NCI-H1436 (cell line): Measurements from ENCODE around the gene ARL3.
"Not testable (repeated sequence)": the region's sequence is repeated elsewhere in the genome, so short reads cannot be mapped to it uniquely, and the experiment has no call there.

Source experiments
- DNase-seq: peaks from one replicate; lab custom pipeline; 2025; lab: John Stamatoyannopoulos, UW

The ARL3 gene

DNA sequence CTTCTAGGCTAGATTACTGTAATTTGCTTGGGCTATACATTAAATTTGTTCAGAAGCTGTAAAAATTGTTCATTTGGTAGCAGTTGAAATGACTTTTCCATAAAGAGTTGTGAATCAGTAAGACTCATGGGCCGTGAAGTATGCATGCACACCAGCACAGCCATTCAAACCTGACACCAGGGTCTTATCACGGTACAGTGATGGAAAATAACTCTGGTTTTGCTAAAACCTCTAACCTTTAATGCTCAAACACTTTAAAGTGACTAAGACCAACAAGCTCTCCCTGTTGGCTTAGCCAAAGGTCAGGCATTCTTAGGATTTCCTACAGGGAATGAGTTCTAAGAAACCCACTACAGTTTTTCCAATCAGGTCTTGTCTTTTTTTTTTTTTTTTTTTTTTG lies 11.5 kb downstream of the ARL3 start:
- DNase-seq = no peak

GRCh38 chr10:102701796-102702195 lies 12.4 kb downstream of the ARL3 start:
- no peak for DNase-seq

DNA sequence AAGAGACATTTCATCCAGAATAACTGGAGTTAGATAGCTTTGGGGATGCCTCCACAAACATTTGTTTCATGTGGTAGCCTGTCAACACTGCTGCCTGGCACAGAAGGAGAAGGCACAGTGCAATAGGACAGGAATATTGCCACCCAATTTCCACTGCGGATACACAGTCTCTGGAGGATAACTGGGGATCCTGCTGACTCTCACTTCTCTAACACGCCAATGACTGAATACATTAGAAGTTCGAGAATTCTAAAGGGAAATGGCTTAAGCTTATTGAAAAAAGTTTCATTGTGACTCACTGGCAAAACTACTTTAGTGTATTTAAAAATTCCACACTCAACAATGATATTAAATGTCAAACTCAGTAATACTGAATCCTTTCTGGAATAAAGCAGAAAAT lies 12.9 kb downstream of the ARL3 start:
- DNase-seq = no peak

DNA sequence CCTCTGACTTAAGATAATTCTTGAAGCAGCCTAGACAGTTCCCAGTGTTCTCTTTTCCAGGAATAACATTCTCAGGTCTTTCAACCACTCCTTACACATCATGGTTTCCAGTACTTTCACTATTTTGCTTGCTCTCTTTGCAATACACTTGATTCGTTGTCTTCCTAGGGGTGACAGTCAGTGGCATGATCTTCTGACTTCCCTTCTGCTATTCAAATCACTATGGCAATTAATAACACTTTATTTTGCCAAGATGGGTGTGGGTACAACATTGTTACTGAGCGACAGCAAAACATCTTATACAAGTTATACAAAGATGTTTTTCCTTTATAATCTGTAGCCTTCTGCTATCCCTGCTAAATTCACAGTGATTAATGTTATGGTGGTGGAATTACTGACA lies 15.3 kb downstream of the ARL3 start:
- DNase-seq = no peak

GRCh38 chr10:102696736-102697135 lies 17.5 kb downstream of the ARL3 start:
- no peak for DNase-seq

- not testable (repeated sequence) for DNase-seq
Observed at GRCh38 chr10:102695401-102695800, 18.8 kb downstream of the ARL3 start.

- DNase-seq = peak; percentile 44
Observed at GRCh38 chr10:102691285-102692066, 22.7 kb downstream of the ARL3 start.

DNA sequence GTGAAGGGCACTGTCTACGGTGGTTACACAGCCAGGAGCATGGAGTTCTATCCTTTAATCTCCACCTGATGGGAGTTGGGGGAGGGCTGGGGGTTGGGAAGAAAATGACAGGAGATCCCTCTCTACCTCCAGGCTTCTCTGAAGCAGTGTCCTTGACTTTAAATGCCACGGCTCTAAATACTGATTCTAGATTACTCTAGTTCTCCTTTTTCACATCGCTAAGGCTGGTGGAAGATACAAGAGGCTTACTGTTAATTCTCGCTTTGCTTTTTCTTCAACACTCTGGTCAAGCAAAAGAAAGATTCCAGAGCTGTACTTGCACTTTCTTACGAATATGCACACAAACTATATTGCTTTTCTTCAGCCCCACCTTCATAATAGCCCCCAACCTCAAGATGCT lies 30.5 kb downstream of the ARL3 start:
- DNase-seq = no peak

- DNase-seq = no peak
Observed at GRCh38 chr10:102682981-102683380, 31.2 kb downstream of the ARL3 start.

DNA sequence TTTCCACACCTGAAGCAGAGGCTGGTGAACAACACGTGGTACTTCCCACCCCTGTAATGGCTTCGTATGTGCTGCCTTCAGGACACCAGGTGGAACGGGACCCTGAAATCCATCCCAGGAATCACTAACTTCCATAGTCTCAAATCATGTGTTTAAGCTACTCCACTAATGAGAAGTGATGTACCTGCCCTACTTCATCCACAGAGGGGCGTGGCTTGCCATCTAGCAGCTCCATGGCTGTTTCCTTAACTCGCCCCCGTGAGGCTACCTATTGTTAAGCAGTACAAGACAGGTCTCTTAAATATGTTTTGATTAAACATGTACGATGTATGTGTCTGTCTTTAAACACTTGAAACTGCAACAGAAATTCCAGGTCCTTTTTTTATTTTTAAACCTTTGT lies 31.8 kb downstream of the ARL3 start:
- no peak for DNase-seq

GRCh38 chr10:102681696-102682095 lies 32.5 kb downstream of the ARL3 start:
- DNase-seq = no peak

DNA sequence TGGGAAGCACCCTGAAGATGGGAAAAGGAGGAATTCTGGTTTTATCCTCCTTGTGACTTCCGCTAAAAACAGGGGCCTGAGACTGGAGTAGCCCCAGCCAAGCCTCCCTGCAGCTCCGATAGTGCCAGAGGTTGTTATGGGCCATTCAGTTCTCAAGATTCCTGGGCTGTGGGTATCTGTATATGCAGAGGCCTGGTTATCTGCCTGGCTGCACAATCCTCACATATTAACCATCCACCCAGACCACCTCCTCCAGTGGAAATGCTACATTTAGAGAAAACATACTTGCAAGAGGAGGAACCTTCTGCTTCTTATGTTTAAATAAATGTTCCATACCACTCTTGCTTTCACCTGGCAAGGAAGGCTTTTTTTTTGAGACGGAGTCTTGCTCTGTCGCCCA lies 34.6 kb downstream of the ARL3 start:
- no peak for DNase-seq

DNA sequence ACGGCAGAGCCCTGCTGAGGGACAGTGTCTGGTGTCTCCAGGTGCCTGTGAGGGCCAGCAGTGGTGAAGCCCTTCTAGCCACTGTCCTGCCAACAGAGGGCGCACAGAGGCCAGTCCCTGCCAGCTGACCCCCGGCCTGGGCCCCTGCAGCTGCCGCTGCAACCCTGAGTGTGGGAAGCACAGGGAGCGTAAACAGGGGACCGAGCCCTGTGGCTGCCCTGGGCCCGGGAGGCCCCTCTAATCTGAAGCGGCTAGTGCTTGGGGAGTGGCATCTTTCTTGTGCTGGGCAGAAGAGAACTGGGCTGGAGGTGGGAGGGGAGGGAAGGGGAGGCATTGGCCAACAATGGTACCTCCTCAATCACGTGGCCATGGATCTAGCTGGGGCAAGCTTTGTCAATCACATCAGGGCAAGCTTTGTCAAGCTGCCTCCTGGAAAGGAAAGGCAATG lies 35.3 kb downstream of the ARL3 start:
- peak; percentile 46 for DNase-seq

DNA sequence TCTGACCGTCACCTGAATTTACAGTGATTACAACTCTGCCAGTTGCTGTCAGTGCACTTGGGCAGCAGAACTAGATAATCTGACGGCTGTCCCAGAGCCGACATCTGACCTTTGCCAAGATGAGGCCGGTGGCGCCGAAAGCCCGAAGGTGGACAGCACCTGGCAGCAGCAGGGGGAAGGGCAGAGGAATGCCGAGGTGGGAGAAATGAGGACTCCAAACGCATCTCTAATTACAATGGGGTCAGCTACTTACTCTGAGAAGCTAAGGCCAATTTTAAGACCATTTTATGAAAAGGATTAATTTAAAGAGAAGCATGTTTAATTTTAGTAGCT lies 36.2 kb downstream of the ARL3 start:
- DNase-seq = no peak

- no peak for DNase-seq
Observed at GRCh38 chr10:102677331-102678067, 36.7 kb downstream of the ARL3 start.

DNA sequence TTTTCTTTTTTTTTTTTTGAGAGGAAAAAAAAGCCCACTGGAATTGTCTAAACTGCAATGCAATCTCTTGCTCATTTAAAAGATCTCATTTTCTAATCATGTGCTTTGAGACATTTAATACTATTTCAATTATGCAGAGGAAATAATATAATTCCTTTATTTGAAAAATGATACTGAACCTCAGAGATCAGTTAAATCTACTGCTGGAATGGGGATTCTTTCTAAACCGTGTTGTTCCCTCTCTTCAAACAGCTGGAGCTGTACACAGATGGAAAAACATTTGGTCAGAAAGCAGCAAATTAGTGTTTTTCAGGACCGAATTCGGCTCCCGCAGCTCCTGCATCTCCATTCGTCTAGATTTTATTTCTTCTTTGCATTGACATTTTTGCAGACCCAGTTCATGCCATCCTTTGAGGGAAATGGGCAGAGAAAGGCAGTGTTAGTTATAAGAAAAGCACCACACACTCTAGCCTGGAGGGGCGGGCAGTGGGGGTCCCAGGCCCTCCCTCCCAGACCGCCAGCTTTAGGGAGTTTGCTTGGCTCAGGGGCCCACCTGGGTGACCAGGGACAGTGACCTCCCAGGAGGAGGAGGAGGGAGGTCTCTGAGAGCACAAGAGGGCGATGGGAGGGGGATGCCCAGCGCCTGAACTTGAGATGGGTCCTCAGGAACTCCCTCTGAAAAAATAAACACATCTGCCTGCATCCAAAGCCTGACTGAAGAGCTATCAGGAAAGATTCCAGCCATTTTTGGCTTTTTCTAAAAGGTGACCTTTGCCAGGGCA lies 37.5 kb downstream of the ARL3 start:
- DNase-seq = no peak

DNA sequence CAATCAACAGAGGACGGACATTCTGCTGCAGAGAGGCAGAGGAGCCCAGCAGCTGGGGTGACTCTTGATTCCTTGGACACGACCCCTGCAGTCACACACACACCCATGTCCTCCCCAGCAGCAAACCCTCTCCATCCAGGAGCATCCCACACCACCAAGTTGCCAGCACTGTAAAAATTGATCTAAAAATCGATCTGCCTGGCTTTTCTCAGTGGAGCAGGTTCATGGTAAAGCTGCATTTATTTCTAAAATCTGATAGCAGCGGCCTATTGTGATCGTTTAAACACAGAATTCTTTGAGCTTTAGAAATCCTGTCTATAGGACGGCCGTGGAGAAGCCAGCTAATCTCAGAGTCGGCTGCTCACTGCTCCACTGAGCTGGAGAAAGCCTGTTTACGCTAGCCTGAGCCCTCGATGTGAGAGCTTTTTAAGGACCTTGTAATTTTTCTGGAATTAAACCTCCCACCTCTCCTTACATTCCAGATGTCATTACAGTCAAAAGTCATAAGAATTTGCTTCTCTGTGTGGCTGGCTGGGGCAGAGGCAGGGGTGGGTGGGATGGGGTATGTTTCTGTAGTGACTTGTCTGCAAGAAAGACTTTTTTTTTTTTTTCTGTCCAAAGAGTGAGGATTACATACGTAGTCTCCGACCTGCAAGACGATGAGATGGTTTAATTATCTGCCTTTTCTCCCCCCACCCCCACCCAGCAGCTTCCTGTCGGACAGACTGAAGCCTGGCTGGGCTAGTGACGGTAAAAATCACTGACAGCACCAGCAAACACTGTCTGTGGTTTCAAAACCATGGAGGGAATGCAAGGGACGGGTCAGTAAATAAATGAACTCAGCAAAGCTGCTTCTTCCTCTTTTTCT lies 38.3 kb downstream of the ARL3 start:
- DNase-seq = no peak

DNA sequence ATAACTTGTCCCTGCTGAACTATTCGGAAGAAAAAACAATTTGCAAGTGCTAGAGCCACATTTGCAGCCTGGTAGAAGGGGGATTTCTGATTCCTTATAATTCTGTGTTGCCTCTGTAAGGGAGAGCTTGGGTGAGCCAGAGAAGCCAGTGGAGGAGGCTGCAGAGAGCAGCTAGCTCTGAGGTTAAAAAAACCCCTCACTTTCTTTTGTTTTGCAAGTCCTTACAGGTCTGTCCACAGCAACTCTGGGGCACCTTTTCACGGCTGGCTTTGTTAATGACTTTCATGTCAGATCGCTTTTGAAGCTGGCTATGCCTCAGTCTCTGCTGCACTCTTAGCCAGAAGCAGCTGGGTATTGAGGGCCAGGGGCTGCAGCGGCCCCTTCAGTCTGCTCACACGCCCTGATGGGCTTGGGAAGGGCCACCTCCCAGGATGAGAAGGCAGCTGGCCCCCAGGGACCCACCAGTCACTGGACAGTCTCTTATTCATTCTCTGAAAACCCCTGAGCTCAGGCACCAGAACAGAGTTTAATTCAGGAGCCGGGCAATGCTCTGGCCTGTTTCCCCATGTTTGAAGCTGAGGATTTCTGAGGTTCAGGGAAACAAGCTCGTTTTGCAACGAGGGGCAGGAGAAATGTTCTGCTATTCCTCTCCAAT lies 39.1 kb downstream of the ARL3 start:
- no peak for DNase-seq

DNA sequence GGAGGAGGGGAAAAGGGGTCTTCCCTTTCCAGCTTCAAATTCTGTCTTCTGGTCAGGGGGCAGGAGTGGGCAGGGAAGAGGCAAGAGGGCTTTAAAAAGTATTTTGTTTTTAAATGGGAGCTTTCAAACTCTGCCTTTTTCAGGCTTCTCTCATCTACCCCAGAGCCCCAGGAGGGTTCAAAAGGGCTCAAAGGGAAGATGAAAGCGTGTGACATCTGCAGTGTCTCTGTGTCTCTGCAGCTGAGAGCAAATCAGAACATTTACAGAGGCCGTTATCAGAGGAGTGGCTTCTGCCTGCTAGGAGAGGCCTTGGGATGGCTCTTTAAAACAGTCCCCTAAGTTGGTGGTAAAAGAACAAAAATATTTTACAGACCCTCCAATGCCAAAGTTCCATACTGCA lies 39.6 kb downstream of the ARL3 start:
- no peak for DNase-seq

DNA sequence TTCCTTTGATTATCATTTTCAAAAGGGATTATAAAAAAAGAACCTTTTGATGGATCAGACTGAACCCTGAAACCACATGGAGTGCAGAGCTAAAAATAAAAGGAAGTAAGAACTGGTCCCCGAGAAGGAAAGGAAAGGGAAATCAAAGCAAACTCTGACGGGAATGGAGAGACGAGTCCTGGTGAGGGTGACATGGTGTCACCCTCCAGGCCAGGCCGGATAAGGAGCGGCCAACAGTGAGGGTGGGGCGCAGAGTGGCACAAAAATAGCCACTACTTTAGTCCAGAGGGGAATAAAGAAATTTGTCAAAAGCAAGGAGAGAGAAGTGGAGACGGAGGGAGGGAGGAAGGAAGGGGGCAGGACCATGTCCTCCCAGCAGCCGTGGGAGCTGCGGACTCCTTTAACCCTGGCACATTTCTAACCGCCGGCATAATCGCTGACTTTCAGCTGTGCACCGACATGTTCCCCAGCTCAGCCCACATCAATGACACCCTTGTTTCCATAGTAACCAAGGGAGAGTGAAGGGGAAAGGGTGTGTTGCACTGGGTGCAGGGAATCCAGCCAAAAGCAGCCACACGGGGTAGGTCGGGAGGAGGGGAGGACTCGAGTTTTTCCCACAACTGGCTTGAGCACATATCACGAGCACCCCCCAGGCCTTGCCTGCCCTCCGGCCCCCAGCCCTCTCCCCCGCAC lies 40.2 kb downstream of the ARL3 start:
- peak; percentile 82 for DNase-seq
